MG63 (cell line): ENCODE measurements around the gene ELL2. TPM values are rescaled to one million over a fixed set of nuclear protein-coding genes. Genes with fewer than 3 reads are reported as not detected.

Source experiments
- DNase-seq: peaks from one replicate; pipeline ENCODE4 v3.0.0-alpha.2; 2020
- H3K27me3 ChIP-seq: fragments of 250-450 bp; sonication (Bioruptor Pico); 2 replicates; pipeline ENCODE4 v1.5.1; 2020; ENCODE audit warnings: mild to moderate bottlenecking, moderate library complexity
- H3K36me3 ChIP-seq: fragments of 250-450 bp; sonication (Bioruptor Pico); 2 replicates; pipeline ENCODE4 v1.5.1; 2020; ENCODE audit warnings: mild to moderate bottlenecking, moderate library complexity
- H3K4me3 ChIP-seq: fragments of 250-450 bp; sonication (Bioruptor Pico); 2 replicates; pipeline ENCODE4 v1.5.1; 2020; ENCODE audit warnings: mild to moderate bottlenecking, moderate library complexity
- H3K9me3 ChIP-seq: fragments of 250-450 bp; sonication (Bioruptor Pico); 2 replicates; pipeline ENCODE4 v1.5.1; 2020; ENCODE audit warnings: mild to moderate bottlenecking, moderate library complexity
- total RNA-seq: library from RNA; depleted of rRNA; stranded (reverse); fragments of >200 nt; shearing (Covaris generic); gene quantifications from 2 replicates; pipeline ENCODE4 v1.2.3, GENCODE V29; 2014; ENCODE audit warnings: low replicate concordance; rRNA removed

Gene ELL2
- total RNA-seq, 1 experiment from 2014 or later: 126 TPM

- Histone ChIP-seq H3K36me3 (no peaks in the 10 kb centered on the region), H3K27me3 (no peaks in the 10 kb centered on the region), H3K4me3 (no peak overlapping the region)
These were observed 125.1 kb downstream of the ELL2 start for GRCh38 chr5:95836544-95836943.

GRCh38 chr5:95835682-95836385 lies 125.8 kb downstream of the ELL2 start:
- H3K27me3 ChIP-seq: no peaks in the 10 kb centered on the region
- no peak for DNase-seq
- no peaks in the 10 kb centered on the region for H3K9me3 ChIP-seq
- H3K4me3 ChIP-seq: no peak overlapping the region
- H3K36me3 ChIP-seq: no peaks in the 10 kb centered on the region

More at GRCh38 chr5:95836544-95836943, 125.1 kb downstream of the ELL2 start:
- no peak for DNase-seq
- no peaks in the 10 kb centered on the region for H3K9me3 ChIP-seq

Other genes starting within 250 kb of the ELL2 start
- gene RHOBTB3, start 230.5 kb downstream of the ELL2 start, total RNA-seq: 74.7 and 99.2 TPM in 2 replicates
- 87.3 and 120 TPM in 2 replicates for gene GLRX, start 139.1 kb downstream of the ELL2 start, total RNA-seq